Osteoblast (primary cell): ENCODE results near the gene CLSTN2. TPM values are rescaled to one million over a fixed set of nuclear protein-coding genes. Genes with fewer than 3 reads are reported as not detected.

Source experiments
- DNase-seq: peaks from one replicate; pipeline ENCODE4 v3.0.0; 2011; ENCODE audit warnings: low spot score, mixed read lengths; ENCODE audit not compliant: insufficient read length; ENCODE audit errors: missing footprints
- H2AFZ ChIP-seq: 2 replicates; pipeline ENCODE4 v1.6.0; 2011; ENCODE audit warnings: mild to moderate bottlenecking, low read length
- H3K27ac ChIP-seq: 2 replicates; pipeline ENCODE4 v1.5.1; 2011; ENCODE audit warnings: mild to moderate bottlenecking, low read depth, low read length, moderate library complexity
- H3K27me3 ChIP-seq: 2 replicates; pipeline ENCODE4 v1.6.0; 2012; ENCODE audit warnings: mild to moderate bottlenecking, control low read depth, inconsistent platforms, low read length, moderate library complexity; ENCODE audit not compliant: insufficient read depth
- H3K36me3 ChIP-seq: 2 replicates; pipeline ENCODE4 v1.5.1; 2011; ENCODE audit warnings: mild to moderate bottlenecking, low read length, control low read depth, moderate library complexity; ENCODE audit not compliant: insufficient read depth
- H3K4me1 ChIP-seq: 2 replicates; pipeline ENCODE4 v1.5.1; 2011; ENCODE audit warnings: mild to moderate bottlenecking, low read length, control low read depth, moderate library complexity; ENCODE audit not compliant: insufficient read depth
- H3K4me2 ChIP-seq: 2 replicates; pipeline ENCODE4 v1.6.0; 2011; ENCODE audit warnings: mild to moderate bottlenecking, low read length; ENCODE audit not compliant: insufficient read depth
- H3K4me3 ChIP-seq: fragments of 200-600 bp; sonication (generic); 3 replicates; pipeline ENCODE4 v1.5.1; 2012; ENCODE audit warnings: mild to moderate bottlenecking, low read length, inconsistent platforms; ENCODE audit not compliant: insufficient read depth
- H3K79me2 ChIP-seq: 2 replicates; pipeline ENCODE4 v1.6.0; 2012; ENCODE audit warnings: mild to moderate bottlenecking, low read length, control low read depth, inconsistent platforms; ENCODE audit not compliant: insufficient read depth
- H3K9me3 ChIP-seq: 2 replicates; pipeline ENCODE4 v1.5.1; 2011; ENCODE audit warnings: low read depth, low read length, control low read depth
- H4K20me1 ChIP-seq: 2 replicates; pipeline ENCODE4 v1.6.0; 2012; ENCODE audit warnings: mild to moderate bottlenecking, low read length, control low read depth; ENCODE audit not compliant: insufficient read depth
- total RNA-seq: library from RNA; depleted of rRNA; stranded (reverse); fragments of >200 nt; gene quantifications from 2 replicates; pipeline ENCODE4 v1.2.3, GENCODE V29; 2012
- TF ChIP-seq, protein P1 (sequence below): IDR thresholded peaks from 2 replicates; pipeline ENCODE4 v1.5.1; 2011; ENCODE audit warnings: mild to moderate bottlenecking, low read depth, low read length, moderate library complexity; ENCODE audit errors: extremely low read depth

The CLSTN2 gene
- total RNA-seq, 1 donor = under 0.01 TPM

DNA sequence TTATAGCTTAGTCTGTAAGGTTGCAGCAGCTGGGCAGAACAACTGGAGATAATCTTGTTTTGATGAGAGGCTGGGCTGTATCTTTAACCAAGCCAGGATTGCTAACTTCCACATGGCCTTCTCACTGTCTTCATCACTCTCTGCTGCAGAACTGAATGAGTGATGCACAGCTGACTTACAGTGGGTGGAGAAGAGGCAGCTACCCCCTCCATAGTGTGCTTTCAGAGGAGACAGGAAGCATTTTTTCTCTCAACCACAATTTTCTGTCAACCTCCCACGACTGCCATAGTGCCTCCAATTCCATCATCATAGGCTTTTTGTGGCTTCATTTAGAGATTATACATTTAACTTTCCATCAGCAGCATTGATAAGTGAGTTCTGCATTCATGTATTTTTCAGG is 168.2 kb downstream of the CLSTN2 start:
- Histone ChIP-seq H3K4me1 (no peaks in the 10 kb centered on the region), H3K4me2 (no peak overlapping the region), H3K4me3 (no peak overlapping the region), H3K9me3 (no peaks in the 10 kb centered on the region), H4K20me1 (no peaks in the 10 kb centered on the region), H2AFZ (no peak overlapping the region), H3K27ac (no peak overlapping the region), H3K79me2 (no peaks in the 10 kb centered on the region), H3K27me3 (no peaks in the 10 kb centered on the region), H3K36me3 (no peaks in the 10 kb centered on the region)
- DNase-seq = no peak
- TF ChIP-seq, protein P1, sequence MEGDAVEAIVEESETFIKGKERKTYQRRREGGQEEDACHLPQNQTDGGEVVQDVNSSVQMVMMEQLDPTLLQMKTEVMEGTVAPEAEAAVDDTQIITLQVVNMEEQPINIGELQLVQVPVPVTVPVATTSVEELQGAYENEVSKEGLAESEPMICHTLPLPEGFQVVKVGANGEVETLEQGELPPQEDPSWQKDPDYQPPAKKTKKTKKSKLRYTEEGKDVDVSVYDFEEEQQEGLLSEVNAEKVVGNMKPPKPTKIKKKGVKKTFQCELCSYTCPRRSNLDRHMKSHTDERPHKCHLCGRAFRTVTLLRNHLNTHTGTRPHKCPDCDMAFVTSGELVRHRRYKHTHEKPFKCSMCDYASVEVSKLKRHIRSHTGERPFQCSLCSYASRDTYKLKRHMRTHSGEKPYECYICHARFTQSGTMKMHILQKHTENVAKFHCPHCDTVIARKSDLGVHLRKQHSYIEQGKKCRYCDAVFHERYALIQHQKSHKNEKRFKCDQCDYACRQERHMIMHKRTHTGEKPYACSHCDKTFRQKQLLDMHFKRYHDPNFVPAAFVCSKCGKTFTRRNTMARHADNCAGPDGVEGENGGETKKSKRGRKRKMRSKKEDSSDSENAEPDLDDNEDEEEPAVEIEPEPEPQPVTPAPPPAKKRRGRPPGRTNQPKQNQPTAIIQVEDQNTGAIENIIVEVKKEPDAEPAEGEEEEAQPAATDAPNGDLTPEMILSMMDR = no peak

DNA sequence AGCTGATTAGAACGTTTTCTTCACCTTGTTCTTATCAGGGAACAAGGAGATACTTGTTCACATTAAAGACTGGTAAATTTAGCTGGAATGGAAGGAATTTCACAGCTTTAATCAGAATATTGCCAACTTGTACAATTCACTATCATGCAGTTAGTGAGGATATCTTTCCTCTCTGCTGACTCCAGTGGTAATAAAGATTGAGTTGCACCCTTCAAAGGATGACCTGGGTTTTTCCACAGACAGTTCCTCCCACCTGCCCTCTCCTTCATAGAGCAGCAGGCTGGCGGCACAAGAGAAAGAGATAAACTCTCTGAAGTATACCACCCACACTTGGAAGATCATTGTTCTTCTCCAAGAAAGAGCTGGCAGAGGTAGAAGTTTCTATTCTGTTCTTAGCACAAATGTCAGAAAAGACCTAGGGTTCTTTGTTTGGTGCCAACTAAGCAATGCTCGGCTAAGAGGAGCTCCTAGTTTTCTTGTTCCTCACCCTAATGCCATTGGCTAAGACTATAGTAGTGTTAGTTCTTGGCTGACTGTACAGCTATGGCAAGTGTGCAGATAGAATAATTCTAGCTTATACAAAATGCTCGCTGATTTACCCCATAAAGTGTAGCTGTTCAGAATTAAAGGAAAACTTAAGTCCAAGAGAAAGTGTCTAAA is 169.1 kb downstream of the CLSTN2 start:
- Histone ChIP-seq H3K36me3 (no peaks in the 10 kb centered on the region), H3K4me2 (no peak overlapping the region), H3K4me3 (no peak overlapping the region), H3K27me3 (no peaks in the 10 kb centered on the region), H3K4me1 (no peaks in the 10 kb centered on the region), H3K9me3 (no peaks in the 10 kb centered on the region), H4K20me1 (no peaks in the 10 kb centered on the region), H3K79me2 (no peaks in the 10 kb centered on the region), H3K27ac (no peak overlapping the region), H2AFZ (no peak overlapping the region)
- TF ChIP-seq, protein P1 = no peak
- no peak for DNase-seq

DNA sequence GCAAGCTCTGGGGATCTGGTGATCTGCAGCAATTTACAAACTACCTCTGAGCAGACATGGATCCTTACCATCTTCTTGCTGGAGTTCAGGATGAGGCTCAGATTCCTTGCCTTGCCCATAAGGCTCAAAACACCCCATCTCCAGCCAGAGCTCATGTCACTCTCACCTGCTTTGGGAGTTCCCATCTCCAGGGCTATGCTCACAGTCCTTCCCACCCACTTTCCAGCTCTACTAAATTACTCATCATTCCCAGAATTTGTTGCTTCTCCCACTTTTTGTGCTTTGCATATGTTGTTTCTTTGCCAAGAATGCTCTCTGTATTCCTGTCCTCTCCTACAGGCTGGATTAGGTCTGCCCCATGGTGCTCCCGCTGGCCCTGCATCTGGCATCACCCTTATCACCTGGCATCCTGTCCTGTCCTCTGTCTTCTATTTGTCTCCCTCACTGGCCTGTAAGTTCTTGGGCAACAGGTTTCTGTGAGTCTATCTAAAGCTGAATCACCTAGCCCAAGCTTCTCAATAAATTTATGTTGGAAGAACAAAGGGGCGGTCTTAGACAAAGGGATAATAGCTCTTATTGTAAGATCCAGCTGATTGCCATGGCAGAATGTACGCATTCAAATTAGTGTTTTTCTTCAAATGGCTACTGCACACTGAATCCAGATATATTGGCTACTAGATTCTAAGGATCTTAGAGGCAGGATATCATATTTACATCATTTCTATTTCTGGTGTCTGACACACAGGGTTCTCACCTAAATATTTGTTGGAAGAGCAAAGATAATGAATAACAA is 179.2 kb downstream of the CLSTN2 start:
- Histone ChIP-seq H4K20me1 (no peaks in the 10 kb centered on the region), H3K27ac (no peak overlapping the region), H3K27me3 (no peaks in the 10 kb centered on the region), H3K9me3 (no peaks in the 10 kb centered on the region), H3K4me1 (no peaks in the 10 kb centered on the region), H2AFZ (no peak overlapping the region), H3K4me3 (no peak overlapping the region), H3K4me2 (no peak overlapping the region), H3K79me2 (no peaks in the 10 kb centered on the region), H3K36me3 (no peaks in the 10 kb centered on the region)
- TF ChIP-seq, protein P1 = no peak
- DNase-seq = no peak

DNA sequence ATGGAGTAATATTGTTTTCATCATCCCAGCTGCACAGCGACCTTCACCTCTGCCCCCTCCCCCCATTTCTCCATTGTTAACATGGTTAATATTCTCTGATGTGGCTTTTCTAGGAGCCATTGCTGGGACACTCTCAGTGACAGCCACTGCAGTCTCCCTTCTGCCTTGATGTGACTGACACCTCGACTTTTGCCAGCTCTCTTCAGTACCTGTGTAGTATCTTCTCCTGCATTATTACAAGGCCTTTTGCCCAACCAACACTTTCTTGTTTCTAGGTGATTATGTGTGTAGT is 179.8 kb downstream of the CLSTN2 start:
- Histone ChIP-seq H3K79me2 (no peaks in the 10 kb centered on the region), H2AFZ (no peak overlapping the region)

More for the DNA sequence above, 179.8 kb downstream of the CLSTN2 start:
- no peak for DNase-seq
- Histone ChIP-seq H3K4me2 (no peak overlapping the region), H3K36me3 (no peaks in the 10 kb centered on the region), H3K27ac (no peak overlapping the region), H3K4me3 (no peak overlapping the region), H3K4me1 (no peaks in the 10 kb centered on the region), H3K27me3 (no peaks in the 10 kb centered on the region), H4K20me1 (no peaks in the 10 kb centered on the region), H3K9me3 (no peaks in the 10 kb centered on the region)
- TF ChIP-seq, protein P1 = no peak
